Measurements from ENCODE around the gene MLXIPL. TPM values are rescaled to one million over a fixed set of nuclear protein-coding genes. Genes with fewer than 3 reads are reported as not detected.

The MLXIPL gene
- total RNA-seq, 1 experiment from 2014 or later: 6.1 TPM

GRCh38 chr7:73633844-73634243 lies 9.5 kb upstream of the MLXIPL start:
- Histone ChIP-seq H3K4me2 (ENCODE audit: insufficient read depth, insufficient read length, low read length) (no peak overlapping the region), H4K8ac (replicated peaks; ENCODE audit: insufficient read length, low read depth, low read length) (no peak overlapping the region), H3K4me1 (ENCODE audit: insufficient read depth, low read length) (no peaks in the 10 kb centered on the region; the same call in 1 of the 2 replicates), H2BK12ac (ENCODE audit: insufficient read length, low read depth, low read length) (no peak overlapping the region), H3K18ac (ENCODE audit: insufficient read length, low read depth, low read length) (no peak overlapping the region), H3K79me2 (ENCODE audit: insufficient read depth, low read length) (no peaks in the 10 kb centered on the region), H4K91ac (ENCODE audit: insufficient read length, low read depth, low read length) (no peak overlapping the region), H2BK5ac (ENCODE audit: insufficient read length, low read length) (no peak overlapping the region), H3K23ac (ENCODE audit: insufficient read length, low read depth, low read length) (no peak overlapping the region), H3T11ph (ENCODE audit: low read length) (no peak overlapping the region), H4K20me1 (ENCODE audit: control insufficient read depth, insufficient read depth, insufficient read length) (no peaks in the 10 kb centered on the region), H3K56ac (ENCODE audit: insufficient read length, low read depth, low read length) (no peak overlapping the region), H2BK20ac (ENCODE audit: low read depth, low read length, poor library complexity, severe bottlenecking) (no peak overlapping the region), H3K9me3 (ENCODE audit: control insufficient read depth, low read depth, low read length) (no peaks in the 10 kb centered on the region), H3K4ac (ENCODE audit: low read depth, low read length) (no peak overlapping the region), H2BK15ac (ENCODE audit: low read depth, low read length) (no peak overlapping the region), H3K27me3 (ENCODE audit: insufficient read depth, low read length) (no peaks in the 10 kb centered on the region), H3K23me2 (ENCODE audit: insufficient read length, low read depth, low read length, poor library complexity, severe bottlenecking) (no peaks in the 10 kb centered on the region), H3K27ac (ENCODE audit: insufficient read length, low read depth, low read length) (no peak overlapping the region), H3K9ac (ENCODE audit: extremely low read depth, insufficient read length, low read length) (no peak overlapping the region), H2AK5ac (ENCODE audit: insufficient read length, low read length) (no peak overlapping the region), H2AFZ (ENCODE audit: low read length) (no peak overlapping the region), H3K79me1 (ENCODE audit: insufficient read depth, low read depth, low read length, poor library complexity, severe bottlenecking) (no peaks in the 10 kb centered on the region), H4K5ac (ENCODE audit: insufficient read length, low read depth, low read length) (no peak overlapping the region), H3K14ac (ENCODE audit: insufficient read depth, low read length) (no peak overlapping the region), H2BK120ac (ENCODE audit: low read depth, low read length, poor library complexity, severe bottlenecking) (no peak overlapping the region)
- WGBS (ENCODE audit: extremely low coverage, insufficient read length, low lambda C conversion rate): no CpG with 5 or more reads among the region's 8 CpGs
- TF ChIP-seq, protein P1, sequence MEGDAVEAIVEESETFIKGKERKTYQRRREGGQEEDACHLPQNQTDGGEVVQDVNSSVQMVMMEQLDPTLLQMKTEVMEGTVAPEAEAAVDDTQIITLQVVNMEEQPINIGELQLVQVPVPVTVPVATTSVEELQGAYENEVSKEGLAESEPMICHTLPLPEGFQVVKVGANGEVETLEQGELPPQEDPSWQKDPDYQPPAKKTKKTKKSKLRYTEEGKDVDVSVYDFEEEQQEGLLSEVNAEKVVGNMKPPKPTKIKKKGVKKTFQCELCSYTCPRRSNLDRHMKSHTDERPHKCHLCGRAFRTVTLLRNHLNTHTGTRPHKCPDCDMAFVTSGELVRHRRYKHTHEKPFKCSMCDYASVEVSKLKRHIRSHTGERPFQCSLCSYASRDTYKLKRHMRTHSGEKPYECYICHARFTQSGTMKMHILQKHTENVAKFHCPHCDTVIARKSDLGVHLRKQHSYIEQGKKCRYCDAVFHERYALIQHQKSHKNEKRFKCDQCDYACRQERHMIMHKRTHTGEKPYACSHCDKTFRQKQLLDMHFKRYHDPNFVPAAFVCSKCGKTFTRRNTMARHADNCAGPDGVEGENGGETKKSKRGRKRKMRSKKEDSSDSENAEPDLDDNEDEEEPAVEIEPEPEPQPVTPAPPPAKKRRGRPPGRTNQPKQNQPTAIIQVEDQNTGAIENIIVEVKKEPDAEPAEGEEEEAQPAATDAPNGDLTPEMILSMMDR (conservative IDR thresholded peaks at IDR 0.05): no peak
- Mint-ChIP-seq H3K4me3 (no peak overlapping the region), H3K4me1 (peaks cover 5 to 6% of the 10 kb centered on the region in 2 experiments), H3K27ac (no peak overlapping the region), H3K9me3 (no peaks in the 10 kb centered on the region; a peak in 2 of 5 replicates), H3K36me3 (ENCODE audit: insufficient read depth in 1 of 3, low read depth in 3 of 3) (no peaks in the 10 kb centered on the region), H3K27me3 (ENCODE audit: low read depth) (peaks cover 33% of the 10 kb centered on the region)
- no peak for DNase-seq

Measured in H9 (cell line).